HS-27A (cell line): Measurements from ENCODE around the gene MACROH2A2.
"Not testable (repeated sequence)": the region's sequence is repeated elsewhere in the genome, so short reads cannot be mapped to it uniquely, and the experiment has no call there.

ENCODE experiments used
- DNase-seq: peaks from one replicate; pipeline ENCODE4 v3.0.0-alpha.2; 2012; ENCODE audit warnings: low read depth, missing footprints

MACROH2A2 gene

DNA sequence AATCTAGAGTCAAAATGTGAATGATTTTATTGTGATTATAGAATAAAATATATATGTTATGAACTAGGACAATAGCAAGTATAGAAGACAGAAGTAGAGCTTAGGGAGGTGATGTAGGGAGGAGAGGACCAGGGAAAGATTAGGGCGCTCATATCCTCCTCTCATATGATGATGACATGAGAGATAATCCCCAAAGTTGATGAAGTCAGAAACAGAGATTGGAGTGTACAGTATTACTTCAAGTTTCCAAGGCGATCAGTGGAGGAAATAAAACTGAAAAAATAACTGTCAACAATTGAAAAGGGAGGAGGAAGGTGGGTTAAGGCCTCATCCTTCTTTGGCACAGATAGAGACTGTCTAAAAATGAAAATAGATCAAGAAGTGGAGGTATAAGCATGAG is 14.9 kb downstream of the MACROH2A2 start:
- no peak for DNase-seq

DNA sequence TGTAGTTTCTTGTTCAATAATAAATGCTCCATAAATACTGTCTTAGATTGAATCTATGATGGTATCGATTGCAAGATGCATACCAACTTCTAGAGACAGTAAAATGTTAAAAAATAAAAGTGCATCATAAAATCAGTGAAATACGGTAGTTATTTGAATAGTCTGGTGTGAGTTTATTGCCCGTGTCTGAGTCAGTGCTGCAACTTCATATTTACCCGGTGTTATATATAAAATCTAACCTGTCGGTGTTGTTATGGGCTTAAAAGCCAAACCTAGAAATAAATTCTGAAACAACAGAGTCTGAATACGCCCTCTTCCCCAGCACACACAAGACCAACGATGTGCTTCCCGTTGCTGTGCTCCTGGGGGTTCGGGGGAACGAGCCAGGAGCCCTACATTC is 16.3 kb downstream of the MACROH2A2 start:
- DNase-seq, result no peak

DNA sequence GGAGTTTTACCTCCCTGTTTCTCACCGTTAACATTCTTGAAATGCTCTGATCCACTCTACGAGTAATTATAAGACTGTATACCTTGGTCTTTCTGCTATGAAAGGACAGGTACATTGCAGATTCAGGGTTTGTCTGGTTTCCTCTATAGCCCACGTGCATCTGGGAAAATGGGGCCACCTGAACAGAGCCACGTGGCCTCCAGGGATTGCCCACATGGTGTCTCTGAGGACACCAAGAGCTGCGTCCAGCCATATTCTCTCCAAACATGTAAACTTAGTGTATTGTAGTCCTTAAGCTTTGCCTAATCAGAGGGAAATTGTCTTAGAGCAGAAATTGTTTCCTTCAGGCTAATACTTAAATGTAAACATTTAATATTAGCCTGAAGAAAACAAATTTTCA is 16.7 kb downstream of the MACROH2A2 start:
- no peak for DNase-seq

DNA sequence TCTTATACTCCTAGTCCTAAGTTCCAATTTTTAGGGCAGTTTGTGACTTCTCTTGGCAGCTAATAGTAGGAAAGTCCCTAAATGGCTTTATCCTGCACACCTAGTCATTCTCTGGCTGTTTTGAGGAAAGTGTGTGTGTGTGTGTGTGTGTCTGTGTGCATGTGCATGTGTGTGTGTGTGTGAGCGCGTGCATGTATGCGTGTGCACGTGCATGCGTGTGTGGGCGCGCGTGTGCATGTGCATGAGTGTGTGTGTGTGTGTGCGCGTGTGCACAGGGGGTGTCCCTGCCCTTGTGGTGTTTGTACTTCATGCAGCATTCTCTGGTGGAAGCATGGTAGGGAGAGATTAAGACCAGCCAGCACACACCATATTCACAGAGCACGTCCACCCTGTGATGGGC is 18.2 kb downstream of the MACROH2A2 start:
- DNase-seq, result no peak

DNA sequence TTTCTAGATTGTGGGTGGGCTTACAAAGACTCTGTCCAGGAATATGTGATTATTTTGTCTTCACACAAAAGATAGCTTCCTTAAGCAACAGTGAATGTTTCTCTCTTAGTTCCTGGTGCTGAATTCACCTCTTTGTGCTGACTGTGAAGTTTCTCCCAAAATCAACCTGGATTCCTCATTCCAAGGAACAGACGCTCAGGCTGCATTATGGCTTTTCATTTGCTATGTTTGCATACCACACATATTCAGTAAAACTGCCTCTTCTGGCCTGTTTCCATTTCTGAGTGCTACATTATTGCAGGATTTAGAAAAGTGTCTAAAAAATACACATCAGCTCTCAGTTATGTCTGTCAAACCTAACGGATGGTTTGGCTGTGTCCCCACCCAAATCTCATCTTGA is 21.5 kb downstream of the MACROH2A2 start:
- DNase-seq, result no peak

DNA sequence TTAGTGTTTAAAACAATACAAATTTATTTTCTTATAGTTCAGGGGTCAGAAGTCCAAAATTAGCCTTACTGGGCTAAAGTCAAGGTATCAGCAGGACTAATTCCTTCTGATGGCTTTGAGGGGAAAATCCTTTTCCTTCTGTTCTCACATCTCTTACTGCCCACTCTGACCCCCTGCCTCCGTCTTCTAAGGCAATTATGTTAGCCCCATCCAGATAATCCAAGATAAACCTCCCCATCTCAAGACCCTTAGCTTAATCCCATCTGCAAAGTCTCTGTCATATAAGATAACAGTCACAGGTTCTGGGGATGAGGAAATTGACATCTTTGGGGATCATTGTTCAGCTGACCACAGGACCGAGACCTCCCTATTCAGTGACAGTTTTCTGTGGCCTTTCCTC is 22.3 kb downstream of the MACROH2A2 start:
- no peak for DNase-seq

DNA sequence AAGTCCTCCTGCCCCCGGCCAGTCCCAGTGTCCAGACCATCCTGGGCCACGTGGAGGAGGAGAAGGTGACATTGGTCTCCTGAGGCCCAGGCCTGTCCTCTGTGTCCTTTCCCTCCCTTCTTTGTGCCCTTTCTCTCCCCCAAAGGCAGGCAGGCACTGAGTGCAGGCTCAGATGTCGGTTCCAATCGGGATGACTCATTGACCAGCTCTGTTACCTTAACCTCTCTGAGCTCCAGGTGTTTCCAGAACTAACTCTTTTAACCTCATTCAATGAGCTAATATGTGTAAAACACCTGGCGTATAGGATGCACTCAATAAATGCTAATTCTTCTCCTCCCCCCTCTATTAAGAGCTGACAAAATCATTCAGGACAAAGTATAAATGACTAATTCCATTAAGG is 25.7 kb downstream of the MACROH2A2 start:
- no peak for DNase-seq

DNA sequence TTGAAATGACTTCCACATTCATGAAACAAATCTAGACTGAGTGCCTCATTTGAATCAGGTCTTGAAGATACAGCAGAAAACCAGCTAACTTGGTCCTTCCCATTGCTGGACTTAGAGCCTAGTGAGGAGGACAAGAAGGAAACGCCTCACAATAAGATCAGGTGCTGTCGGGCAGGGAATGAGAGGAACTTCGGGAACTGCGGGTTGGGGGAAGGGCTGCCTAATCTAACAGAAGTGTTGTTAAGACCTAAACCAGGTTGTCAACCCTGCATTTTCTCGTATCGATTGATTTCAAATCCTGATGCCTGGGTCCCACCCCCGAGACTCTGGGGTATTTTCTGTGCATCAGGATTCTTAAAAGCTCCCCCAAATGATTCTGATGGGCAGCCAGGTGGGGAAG is 26.3 kb downstream of the MACROH2A2 start:
- no peak for DNase-seq

DNA sequence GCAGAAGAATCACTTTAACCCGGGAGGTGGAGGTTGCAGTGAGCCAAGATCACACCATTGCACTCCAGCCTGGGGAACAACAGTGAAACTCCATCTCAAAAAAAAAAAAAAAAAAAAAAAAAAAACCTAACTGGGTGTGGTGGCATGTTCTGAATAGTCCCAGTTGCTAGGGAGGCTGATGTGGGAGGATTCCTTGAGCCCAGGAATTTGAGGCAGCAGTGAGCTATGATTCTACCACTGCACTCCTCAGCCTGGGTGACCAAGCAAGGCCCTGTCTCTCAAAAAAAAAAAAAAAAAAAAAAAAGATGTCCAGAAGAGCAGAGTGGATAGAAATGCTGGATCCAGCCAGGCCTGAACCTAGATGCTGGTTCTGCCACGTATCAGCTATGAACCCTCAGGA is 28.1 kb downstream of the MACROH2A2 start:
- DNase-seq, result not testable (repeated sequence)

DNA sequence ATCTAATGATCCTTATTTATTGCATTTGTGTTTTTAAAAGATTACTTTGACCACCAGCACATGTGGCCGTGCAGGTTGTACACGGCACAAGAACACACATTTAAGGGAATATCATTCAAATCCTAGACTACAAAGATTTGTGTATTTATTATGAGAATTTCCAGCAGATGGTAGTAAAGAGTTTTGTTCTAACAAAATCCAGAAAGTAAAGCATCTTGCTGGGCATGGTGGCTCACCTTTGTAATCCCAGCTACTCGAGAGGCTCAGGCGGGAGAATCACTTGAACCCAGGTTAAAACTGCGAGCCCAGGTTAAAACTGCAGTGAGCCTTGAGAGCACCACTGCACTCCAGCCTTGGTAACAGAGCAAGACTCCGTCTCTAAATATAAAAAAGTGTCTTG is 31.5 kb downstream of the MACROH2A2 start:
- DNase-seq, result no peak

DNA sequence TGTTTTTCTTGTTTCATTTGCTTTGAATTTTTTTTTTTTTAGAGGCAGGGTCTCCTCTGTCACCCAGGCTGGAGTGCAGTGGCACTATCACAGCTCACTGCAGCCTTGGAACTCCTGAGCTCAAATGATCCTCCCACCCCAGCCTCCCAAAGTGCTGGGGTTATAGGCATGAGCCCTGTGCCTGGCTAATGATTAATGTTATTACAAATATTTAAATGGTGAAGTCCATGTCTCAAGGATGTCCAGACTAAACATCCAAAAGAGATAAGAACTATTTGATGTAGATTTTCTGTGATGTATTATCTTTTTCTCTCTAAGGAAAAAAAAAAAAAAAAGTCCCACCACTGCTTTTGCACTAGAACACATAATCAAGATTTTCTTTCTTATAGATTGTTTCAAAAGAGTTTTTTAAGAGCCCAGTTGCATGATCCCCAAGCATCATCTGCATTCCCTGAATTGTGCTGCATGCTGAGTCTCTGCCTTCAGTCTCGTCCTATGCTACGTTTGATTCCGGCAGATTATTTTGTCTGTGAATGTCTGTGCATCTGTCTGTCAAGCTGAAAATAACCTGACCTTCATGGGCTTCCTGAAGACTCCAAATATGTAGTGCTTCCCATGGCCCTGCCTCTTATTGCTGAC is 33.4 kb downstream of the MACROH2A2 start:
- DNase-seq, result no peak

DNA sequence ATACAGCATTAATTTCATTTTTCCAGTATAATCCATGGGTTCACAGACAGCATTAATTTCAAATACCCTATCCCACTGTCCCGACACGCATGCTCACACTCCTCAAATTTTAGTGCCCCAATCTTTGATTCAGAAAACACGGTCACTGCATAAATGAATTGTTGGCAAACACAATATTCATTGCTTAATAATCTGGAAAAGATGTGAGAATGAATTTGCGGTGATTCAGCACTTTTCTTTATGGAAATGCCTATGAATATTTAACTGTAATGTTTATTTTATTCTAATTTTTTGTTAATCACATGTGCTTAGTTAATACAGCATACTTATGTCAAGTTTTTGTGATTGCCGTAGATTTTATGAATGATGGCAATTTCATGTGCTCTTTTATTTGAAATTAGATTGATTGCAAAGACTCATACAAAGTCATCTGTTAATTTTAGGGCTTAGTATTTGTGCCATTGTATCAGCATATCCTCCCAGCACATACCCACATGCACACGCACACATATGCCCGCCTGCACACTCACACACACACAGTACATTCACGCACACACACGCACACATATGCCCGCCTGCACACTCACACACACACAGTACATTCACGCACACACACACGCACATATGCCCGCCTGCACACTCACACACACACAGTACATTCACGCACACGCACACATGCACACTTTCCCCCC is 35.1 kb downstream of the MACROH2A2 start:
- DNase-seq, result no peak

DNA sequence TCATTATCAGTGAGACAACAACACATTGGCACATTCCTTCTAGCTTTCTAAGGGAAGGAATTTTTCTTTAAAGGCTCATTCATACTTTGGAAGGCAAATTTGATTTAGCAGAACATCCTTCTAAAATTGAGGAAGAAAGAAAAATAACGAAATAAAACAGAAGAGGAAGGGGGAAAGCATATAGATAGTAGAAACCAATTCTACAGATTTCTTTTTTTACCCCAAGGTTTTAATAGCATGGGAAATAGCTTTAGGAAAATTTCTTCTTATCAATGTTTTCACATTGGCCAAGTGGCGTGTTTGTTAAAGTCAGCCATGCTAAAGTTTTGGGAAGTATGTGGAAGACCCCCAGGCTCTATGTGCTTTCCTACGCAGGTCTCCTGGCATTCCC is 35.7 kb downstream of the MACROH2A2 start:
- no peak for DNase-seq

DNA sequence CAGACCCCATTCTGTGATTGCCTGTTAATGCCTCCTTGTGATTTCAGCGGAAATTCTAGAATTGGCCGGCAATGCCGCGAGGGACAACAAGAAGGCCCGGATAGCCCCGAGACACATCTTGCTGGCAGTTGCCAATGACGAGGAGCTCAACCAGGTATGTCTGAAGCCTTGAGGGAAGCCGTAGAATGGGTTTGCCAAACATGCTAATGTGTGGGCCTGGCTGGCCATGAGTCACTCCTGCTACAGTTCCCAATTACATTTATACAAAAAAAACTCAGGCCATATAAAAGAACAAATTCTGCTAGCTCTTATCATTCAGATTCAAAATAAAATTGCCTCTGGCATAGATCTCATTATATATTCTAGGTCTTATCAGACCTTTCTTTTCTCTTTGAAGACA is 37.4 kb downstream of the MACROH2A2 start:
- no peak for DNase-seq

DNA sequence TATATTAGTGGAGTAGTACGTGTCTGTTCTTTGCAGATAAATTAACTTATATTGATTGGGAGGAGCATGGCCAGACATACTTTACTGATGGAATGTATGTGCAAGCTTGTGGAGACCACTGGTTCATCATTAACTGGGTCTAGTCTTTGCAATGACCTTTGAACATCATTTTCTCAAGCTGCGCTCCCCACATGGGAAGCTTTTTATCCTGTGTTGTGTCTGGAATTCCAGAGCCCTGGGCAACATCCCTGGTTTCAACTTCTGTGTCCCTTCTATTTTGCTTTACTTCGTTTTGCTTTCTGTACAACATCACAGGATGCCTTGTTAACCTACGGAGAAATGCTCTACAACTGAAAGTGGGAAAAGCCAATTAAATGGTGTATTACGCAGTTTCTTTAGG is 38.3 kb downstream of the MACROH2A2 start:
- no peak for DNase-seq

DNA sequence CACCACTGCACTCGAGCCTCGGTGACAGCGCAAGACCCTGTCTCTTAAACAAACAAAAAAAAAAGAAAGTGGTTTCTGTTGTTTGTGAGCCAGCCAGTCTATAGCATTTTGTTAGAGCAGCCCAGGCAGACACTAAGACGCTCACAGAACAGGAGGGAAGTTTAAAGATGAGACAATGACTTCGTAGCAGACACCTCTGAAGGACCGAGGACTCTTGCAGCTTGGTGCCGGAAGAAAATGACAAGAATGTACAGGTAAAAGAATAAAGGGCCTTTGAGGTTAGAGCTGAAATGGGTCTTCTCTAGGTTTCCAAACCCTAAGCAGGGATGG is 39.7 kb downstream of the MACROH2A2 start:
- DNase-seq, result no peak

DNA sequence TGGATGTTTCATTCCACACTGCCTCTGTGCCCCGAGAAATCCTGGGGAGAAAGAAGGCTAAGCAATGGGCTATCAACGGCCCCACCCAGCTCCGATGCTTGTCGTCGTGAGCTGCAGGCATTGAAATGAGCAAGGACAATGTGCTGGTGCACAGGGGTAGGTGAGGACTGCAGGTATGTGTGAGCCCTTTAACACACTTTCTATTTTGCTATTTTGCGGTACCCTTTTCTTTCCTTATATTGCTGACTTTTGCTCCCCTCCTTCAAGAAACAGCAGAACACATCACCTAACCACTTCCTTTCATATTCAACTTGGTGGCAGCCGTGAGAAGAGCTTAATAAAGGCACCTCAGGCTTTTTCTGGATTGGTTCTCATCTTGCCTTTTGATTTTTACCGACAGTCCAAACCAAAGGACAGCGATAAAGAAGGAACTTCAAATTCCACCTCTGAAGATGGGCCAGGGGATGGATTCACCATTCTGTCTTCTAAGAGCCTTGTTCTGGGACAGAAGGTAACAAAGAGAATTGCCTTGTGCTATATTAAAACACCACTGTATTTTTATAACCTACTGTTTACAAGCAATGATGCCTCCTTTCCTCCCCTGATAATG is 40.8 kb downstream of the MACROH2A2 start:
- DNase-seq, result no peak

DNA sequence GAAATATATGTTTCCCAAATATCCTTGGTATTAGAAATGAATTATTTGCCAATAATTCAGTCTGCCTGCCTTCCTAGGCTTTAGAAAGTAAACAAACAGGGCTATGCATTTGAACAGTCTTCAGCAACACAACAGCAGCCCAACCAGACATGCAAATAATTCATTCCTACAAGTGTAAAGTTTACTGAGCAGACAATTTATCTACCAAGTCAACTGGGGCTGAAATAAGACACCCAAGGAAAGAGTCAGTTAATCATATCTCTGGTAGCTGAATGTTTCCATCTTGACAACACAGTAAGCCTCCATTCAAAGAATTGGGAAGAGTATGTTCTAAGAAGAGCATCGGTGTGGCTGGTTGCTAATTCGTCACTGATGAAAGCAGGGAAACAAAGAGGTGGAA is 41.6 kb downstream of the MACROH2A2 start:
- DNase-seq, result no peak

DNA sequence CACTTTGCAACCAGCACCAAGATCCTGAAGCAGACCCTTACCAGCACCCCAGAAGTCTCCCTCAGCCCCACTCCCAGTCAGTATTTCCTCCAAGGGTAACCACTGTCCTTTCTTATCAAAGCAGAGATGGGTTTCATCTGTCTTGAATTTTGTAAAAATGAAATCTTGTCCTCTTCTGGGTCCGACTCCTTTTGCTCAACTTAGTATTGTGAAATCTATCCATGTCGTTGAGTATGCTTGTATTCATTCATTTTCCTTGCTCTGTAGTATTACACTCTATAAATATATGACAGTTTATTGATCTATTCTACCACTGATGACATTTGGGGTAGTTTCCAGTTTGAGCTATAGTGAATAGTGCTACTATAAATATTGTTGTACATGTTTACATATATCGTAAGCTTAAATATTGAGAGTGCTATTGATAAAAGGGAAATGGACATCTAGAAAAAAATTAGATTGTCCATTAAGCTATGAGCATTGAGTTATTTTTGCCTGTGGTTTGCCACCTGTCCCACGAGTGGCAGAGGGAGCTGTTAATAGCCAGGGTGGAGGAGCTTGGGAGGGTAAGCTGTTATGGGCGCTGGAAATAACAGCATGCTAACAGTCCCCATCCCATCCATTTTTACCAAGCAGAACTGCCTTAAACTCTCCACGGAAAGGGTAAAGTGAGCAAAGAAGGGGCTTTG is 43.5 kb downstream of the MACROH2A2 start:
- DNase-seq, result no peak

DNA sequence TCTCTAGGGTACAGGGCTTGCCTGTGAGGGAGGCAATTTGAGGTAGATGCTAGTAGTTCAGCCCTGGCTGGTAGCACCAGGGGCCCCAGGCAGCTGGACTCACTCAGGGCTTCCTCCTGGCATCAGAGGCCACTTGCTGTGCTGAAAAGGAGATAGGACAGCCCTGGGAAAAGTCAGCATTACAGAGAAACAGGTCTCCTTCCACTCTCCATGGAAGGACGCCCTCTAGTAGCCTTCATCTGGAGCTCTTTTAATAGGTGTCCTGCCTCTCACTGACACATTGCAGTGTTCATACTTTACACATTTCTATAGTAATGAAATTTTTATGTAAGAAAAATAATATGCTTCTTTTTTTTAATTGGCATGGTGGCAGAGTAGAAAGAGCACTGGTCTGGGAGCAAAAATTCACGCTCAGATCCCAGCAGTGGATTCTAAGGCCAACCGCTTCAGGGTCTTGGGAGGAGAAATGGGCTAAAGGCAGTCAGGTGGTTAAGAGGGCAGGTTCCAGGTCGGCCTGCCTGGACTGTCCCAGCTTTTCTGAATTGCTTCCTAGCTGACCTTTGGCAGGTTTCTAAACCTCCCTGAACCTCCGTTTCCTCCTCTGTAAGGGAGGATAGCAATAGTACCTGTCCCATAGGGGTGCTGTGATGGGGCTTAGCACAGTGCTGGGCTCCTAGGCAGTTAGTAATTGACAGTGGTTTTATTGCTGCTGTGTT is 44.2 kb downstream of the MACROH2A2 start:
- no peak for DNase-seq

DNA sequence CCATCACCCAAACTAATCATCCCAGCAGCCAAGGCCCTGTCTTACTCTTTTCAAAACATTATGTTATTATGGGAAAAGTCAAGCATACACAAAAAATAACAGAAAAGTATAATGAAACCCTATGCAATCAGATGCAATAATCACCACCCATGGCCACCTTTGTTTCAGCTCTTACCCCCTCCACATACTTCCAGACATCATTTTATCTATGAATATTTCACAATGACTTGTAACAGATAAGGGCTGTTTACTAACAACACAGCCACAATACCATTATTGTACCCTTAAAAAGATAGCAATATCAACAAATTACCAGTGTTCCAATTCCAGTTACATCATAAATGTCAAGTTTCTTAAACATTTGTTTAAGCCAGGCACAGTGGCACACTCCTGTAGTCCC is 44.8 kb downstream of the MACROH2A2 start:
- DNase-seq, result no peak

DNA sequence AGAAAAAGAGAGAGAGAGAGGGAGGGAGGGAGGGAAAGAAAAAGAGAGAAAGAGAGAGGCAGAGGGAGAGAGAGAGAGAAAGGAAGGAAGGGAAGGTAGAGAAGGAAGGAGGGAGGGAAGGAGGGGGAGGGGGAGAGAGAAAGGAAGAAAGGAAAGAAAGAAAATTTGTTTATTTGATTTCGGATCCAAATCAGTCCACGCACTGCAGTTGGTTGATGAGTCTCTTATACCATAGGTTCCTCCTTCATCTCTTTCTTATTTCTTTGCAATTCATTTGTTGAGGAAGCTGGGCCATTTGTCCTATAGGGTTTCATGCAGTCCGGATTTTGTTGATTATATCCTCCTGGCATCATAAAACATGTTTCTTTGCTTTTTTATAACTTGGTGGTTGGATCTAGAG is 45.6 kb downstream of the MACROH2A2 start:
- DNase-seq, result no peak
